ENCODE measurements around the gene PEX19. TPM values are rescaled to one million over a fixed set of nuclear protein-coding genes. Genes with fewer than 3 reads are reported as not detected.

The PEX19 gene
- total and polyA plus RNA-seq, 2 donors (not counting 1 experiment from before 2014, with no cell fraction given): 72.8 to 77.4 TPM

DNA sequence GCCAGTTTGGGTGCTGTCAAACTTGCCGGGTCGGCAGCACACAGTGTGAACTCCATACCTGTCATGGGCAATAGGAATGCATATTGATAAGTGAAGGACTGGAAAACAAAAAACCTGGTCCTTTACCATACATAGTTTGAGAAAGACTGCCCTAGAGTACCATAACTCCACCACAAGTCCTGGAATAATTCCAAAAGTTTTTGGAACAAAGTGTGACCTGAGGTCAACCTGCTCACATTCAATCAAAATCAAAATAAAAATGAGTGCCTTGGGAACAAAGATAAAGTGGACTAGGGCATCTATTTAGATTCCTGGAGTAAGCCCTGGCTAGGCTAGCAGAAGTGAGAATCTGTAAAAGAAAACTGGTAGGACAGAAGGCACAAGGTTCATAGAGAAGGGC is 7.6 kb downstream of the PEX19 start:
- H4K20me1 ChIP-seq (ENCODE audit: control insufficient read depth, extremely low read depth, insufficient read depth, low read length): no peaks in the 10 kb centered on the region
- no peak overlapping the region for H3K27ac ChIP-seq (ENCODE audit: insufficient read depth, low read length)
- H3K79me2 ChIP-seq (ENCODE audit: control insufficient read depth, insufficient read depth, low read length): no peaks in the 10 kb centered on the region
- no peak overlapping the region for H3K4me3 ChIP-seq (replicated peaks in 1 of 4; ENCODE audit: control extremely low read depth in 1 of 4, insufficient read depth in 1 of 4, low read depth in 3 of 4, low read length in 4 of 4)
- H3K36me3 ChIP-seq (ENCODE audit: control insufficient read depth, insufficient read depth, low read length): peaks cover 26% of the 10 kb centered on the region
- DNase-seq (ENCODE audit: low read depth in 2 of 2): no peak
- TF ChIP-seq EZH2 (IDR thresholded peaks at IDR 0.05; ENCODE audit: low read length, missing control alignments): no peak
- TF ChIP-seq, protein P1, sequence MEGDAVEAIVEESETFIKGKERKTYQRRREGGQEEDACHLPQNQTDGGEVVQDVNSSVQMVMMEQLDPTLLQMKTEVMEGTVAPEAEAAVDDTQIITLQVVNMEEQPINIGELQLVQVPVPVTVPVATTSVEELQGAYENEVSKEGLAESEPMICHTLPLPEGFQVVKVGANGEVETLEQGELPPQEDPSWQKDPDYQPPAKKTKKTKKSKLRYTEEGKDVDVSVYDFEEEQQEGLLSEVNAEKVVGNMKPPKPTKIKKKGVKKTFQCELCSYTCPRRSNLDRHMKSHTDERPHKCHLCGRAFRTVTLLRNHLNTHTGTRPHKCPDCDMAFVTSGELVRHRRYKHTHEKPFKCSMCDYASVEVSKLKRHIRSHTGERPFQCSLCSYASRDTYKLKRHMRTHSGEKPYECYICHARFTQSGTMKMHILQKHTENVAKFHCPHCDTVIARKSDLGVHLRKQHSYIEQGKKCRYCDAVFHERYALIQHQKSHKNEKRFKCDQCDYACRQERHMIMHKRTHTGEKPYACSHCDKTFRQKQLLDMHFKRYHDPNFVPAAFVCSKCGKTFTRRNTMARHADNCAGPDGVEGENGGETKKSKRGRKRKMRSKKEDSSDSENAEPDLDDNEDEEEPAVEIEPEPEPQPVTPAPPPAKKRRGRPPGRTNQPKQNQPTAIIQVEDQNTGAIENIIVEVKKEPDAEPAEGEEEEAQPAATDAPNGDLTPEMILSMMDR (conservative IDR thresholded peaks at IDR 0.05 in 1 of 2, IDR thresholded peaks at IDR 0.05 in 1 of 2; ENCODE audit: low read depth in 1 of 2, low read length in 2 of 2): no peak
- H3K4me2 ChIP-seq (ENCODE audit: extremely low read depth, insufficient read depth, low read length): no peak overlapping the region
- H3K4me1 ChIP-seq (ENCODE audit: control insufficient read depth, extremely low read depth, insufficient read depth, low read length): no peaks in the 10 kb centered on the region
- no peaks in the 10 kb centered on the region for H3K9me3 ChIP-seq (ENCODE audit: control insufficient read depth, insufficient read depth, low read depth, low read length)
- H2AFZ ChIP-seq (ENCODE audit: low read length): no peak overlapping the region
- H3K9ac ChIP-seq (ENCODE audit: insufficient read depth, low read length): no peak overlapping the region
- H3K27me3 ChIP-seq (ENCODE audit: control insufficient read depth, insufficient read depth, low read length): no peaks in the 10 kb centered on the region

DNA sequence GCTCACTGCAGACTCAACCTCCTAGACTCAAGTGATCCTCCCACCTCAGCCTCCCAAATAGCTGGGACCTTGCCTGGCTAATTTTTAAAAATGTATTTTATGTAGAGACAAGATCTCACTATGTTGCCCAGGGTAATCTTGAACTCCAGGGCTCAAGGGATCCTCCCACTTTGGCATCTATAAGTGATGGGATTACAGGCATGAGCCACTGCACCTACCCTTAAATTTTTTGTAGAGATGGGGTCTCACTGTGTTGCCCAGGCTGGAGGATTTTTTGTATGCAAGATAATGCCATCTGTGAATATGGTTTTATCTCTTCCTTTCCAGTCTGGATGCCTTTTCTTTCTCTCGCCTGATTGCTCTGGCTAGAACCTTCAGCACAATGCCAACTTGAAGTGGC is 13.9 kb downstream of the PEX19 start:
- Histone ChIP-seq H3K4me1 (ENCODE audit: control insufficient read depth, extremely low read depth, insufficient read depth, low read length) (no peaks in the 10 kb centered on the region), H3K79me2 (ENCODE audit: control insufficient read depth, insufficient read depth, low read length) (no peaks in the 10 kb centered on the region), H3K36me3 (ENCODE audit: control insufficient read depth, insufficient read depth, low read length) (no peaks in the 10 kb centered on the region), H2AFZ (ENCODE audit: low read length) (no peak overlapping the region), H3K9me3 (ENCODE audit: control insufficient read depth, insufficient read depth, low read depth, low read length) (no peaks in the 10 kb centered on the region), H3K4me2 (ENCODE audit: extremely low read depth, insufficient read depth, low read length) (no peak overlapping the region), H3K9ac (ENCODE audit: insufficient read depth, low read length) (no peak overlapping the region), H3K27me3 (ENCODE audit: control insufficient read depth, insufficient read depth, low read length) (no peaks in the 10 kb centered on the region), H4K20me1 (ENCODE audit: control insufficient read depth, extremely low read depth, insufficient read depth, low read length) (no peaks in the 10 kb centered on the region), H3K27ac (ENCODE audit: insufficient read depth, low read length) (no peak overlapping the region), H3K4me3 (replicated peaks in 1 of 4; ENCODE audit: control extremely low read depth in 1 of 4, insufficient read depth in 1 of 4, low read depth in 3 of 4, low read length in 4 of 4) (no peak overlapping the region)
- TF ChIP-seq EZH2 (IDR thresholded peaks at IDR 0.05; ENCODE audit: low read length, missing control alignments): no peak
- TF ChIP-seq, protein P1 (conservative IDR thresholded peaks at IDR 0.05 in 1 of 2, IDR thresholded peaks at IDR 0.05 in 1 of 2; ENCODE audit: low read depth in 1 of 2, low read length in 2 of 2): no peak
- no peak for DNase-seq (ENCODE audit: low read depth in 2 of 2)

- H4K20me1 ChIP-seq (ENCODE audit: control insufficient read depth, extremely low read depth, insufficient read depth, low read length): no peaks in the 10 kb centered on the region
- H3K36me3 ChIP-seq (ENCODE audit: control insufficient read depth, insufficient read depth, low read length): no peaks in the 10 kb centered on the region
- H3K9ac ChIP-seq (ENCODE audit: insufficient read depth, low read length): no peak overlapping the region
- H3K27ac ChIP-seq (ENCODE audit: insufficient read depth, low read length): no peak overlapping the region
- no peak for DNase-seq (ENCODE audit: low read depth in 2 of 2)
- H3K27me3 ChIP-seq (ENCODE audit: control insufficient read depth, insufficient read depth, low read length): no peaks in the 10 kb centered on the region
- no peak overlapping the region for H3K4me2 ChIP-seq (ENCODE audit: extremely low read depth, insufficient read depth, low read length)
- TF ChIP-seq, protein P1 (conservative IDR thresholded peaks at IDR 0.05 in 1 of 2, IDR thresholded peaks at IDR 0.05 in 1 of 2; ENCODE audit: low read depth in 1 of 2, low read length in 2 of 2): no peak
- no peak for TF ChIP-seq EZH2 (IDR thresholded peaks at IDR 0.05; ENCODE audit: low read length, missing control alignments)
- no peaks in the 10 kb centered on the region for H3K9me3 ChIP-seq (ENCODE audit: control insufficient read depth, insufficient read depth, low read depth, low read length)
- H3K79me2 ChIP-seq (ENCODE audit: control insufficient read depth, insufficient read depth, low read length): no peaks in the 10 kb centered on the region
- H3K4me1 ChIP-seq (ENCODE audit: control insufficient read depth, extremely low read depth, insufficient read depth, low read length): peaks cover 3% of the 10 kb centered on the region
- no peak overlapping the region for H3K4me3 ChIP-seq (replicated peaks in 1 of 4; ENCODE audit: control extremely low read depth in 1 of 4, insufficient read depth in 1 of 4, low read depth in 3 of 4, low read length in 4 of 4)
- H2AFZ ChIP-seq (ENCODE audit: low read length): no peak overlapping the region
Measured at GRCh38 chr1:160267284-160267991, 17.5 kb downstream of the PEX19 start.
